HFF-Myc (cell line): ENCODE results near the gene PATL2.

Experiments used
- DNase-seq: peaks from one replicate; pipeline ENCODE4 v3.0.0-alpha.2; 2011; ENCODE audit warnings: low read depth; ENCODE audit errors: extremely low read depth
- H3K4me3 ChIP-seq: replicated peaks from 2 replicates; pipeline ENCODE4 v1.5.1; 2011; ENCODE audit warnings: low read depth, mild to moderate bottlenecking, control low read depth, low read length
- CTCF ChIP-seq: IDR thresholded peaks from 2 replicates; pipeline ENCODE4 v1.5.1; 2012; ENCODE audit warnings: mild to moderate bottlenecking, low read depth, low read length, control low read depth; ENCODE audit errors: missing control alignments

PATL2 gene

GRCh38 chr15:44716983-44717602, 6.0 kb upstream of the PATL2 start:
- no peak overlapping the region for H3K4me3 ChIP-seq
- TF ChIP-seq CTCF, result no peak
- no peak for DNase-seq

- TF ChIP-seq CTCF, result no peak
- DNase-seq, result no peak
- H3K4me3 ChIP-seq, result no peak overlapping the region
These were observed 4.7 kb upstream of the PATL2 start for GRCh38 chr15:44715797-44716334.

- no peak for DNase-seq
- H3K4me3 ChIP-seq, result no peak overlapping the region
- TF ChIP-seq CTCF, result no peak
These were observed 4.1 kb upstream of the PATL2 start for GRCh38 chr15:44715142-44715796.

- TF ChIP-seq CTCF, result peak; percentile 23
- peak overlapping the region; percentile 90 for H3K4me3 ChIP-seq
- no peak for DNase-seq
These were observed 2.2 kb upstream of the PATL2 start for GRCh38 chr15:44713006-44713966.

- H3K4me3 ChIP-seq, result peak overlapping the region; percentile 90
- no peak for DNase-seq
- TF ChIP-seq CTCF, result no peak
These were observed 1.4 kb upstream of the PATL2 start for GRCh38 chr15:44712346-44713005.

- TF ChIP-seq CTCF, result no peak
- peak overlapping the region; percentile 90 for H3K4me3 ChIP-seq
- no peak for DNase-seq
These were observed 721 bp upstream of the PATL2 start for GRCh38 chr15:44711743-44712345.
